Hepatocyte (in vitro differentiated cells): ENCODE measurements around the gene CARMIL1. TPM values are rescaled to one million over a fixed set of nuclear protein-coding genes. Genes with fewer than 3 reads are reported as not detected.

Experiments used
- DNase-seq: peaks from one replicate; pipeline ENCODE4 v3.0.0-alpha.2; 2016; ENCODE audit warnings: low spot score
- H2AFZ ChIP-seq: fragments of 200-600 bp; sonication (generic); 2 replicates; pipeline ENCODE4 v1.6.0; 2016; ENCODE audit warnings: antibody characterized with exemption, mild to moderate bottlenecking
- H3K27ac ChIP-seq: fragments of 200-600 bp; sonication (generic); 2 replicates; pipeline ENCODE4 v1.5.1; 2016; ENCODE audit warnings: mild to moderate bottlenecking
- H3K27me3 ChIP-seq: fragments of 200-600 bp; sonication (generic); 2 replicates; pipeline ENCODE4 v1.6.1; 2016
- H3K36me3 ChIP-seq: fragments of 200-600 bp; sonication (generic); replicated peaks from 2 replicates; pipeline ENCODE4 v1.5.1; 2016; ENCODE audit warnings: low read depth; ENCODE audit not compliant: insufficient read depth
- H3K4me1 ChIP-seq: fragments of 200-600 bp; sonication (generic); 2 replicates; pipeline ENCODE4 v1.5.1; 2016; ENCODE audit warnings: mild to moderate bottlenecking, moderate library complexity; ENCODE audit not compliant: insufficient read depth
- H3K4me2 ChIP-seq: fragments of 200-600 bp; sonication (generic); 2 replicates; pipeline ENCODE4 v1.6.0; 2016
- H3K4me3 ChIP-seq: fragments of 200-600 bp; sonication (generic); 2 replicates; pipeline ENCODE4 v1.5.1; 2016; ENCODE audit warnings: mild to moderate bottlenecking
- H3K79me2 ChIP-seq: fragments of 200-600 bp; sonication (generic); 2 replicates; pipeline ENCODE4 v1.6.0; 2017; ENCODE audit warnings: mild to moderate bottlenecking
- H3K9me2 ChIP-seq: fragments of 200-600 bp; sonication (generic); replicated peaks from 2 replicates; pipeline ENCODE4 v1.6.0; 2017; ENCODE audit warnings: mild to moderate bottlenecking; ENCODE audit not compliant: insufficient read depth
- H3K9me3 ChIP-seq: fragments of 200-600 bp; sonication (generic); 2 replicates; pipeline ENCODE4 v1.5.1; 2016; ENCODE audit warnings: low read depth, mild to moderate bottlenecking
- H4K20me1 ChIP-seq: fragments of 200-600 bp; sonication (generic); 2 replicates; pipeline ENCODE4 v1.6.0; 2016; ENCODE audit warnings: mild to moderate bottlenecking; ENCODE audit not compliant: insufficient read depth, poor library complexity, severe bottlenecking
- CTCF ChIP-seq: fragments of 200-600 bp; sonication (generic); IDR thresholded peaks from 2 replicates; pipeline ENCODE4 v1.5.1; 2016; ENCODE audit warnings: antibody characterized with exemption, mild to moderate bottlenecking; ENCODE audit not compliant: poor library complexity
- EZH2 ChIP-seq: fragments of 200-600 bp; sonication (generic); IDR thresholded peaks from 2 replicates; pipeline ENCODE4 v1.6.1; 2016; ENCODE audit warnings: antibody characterized with exemption, mild to moderate bottlenecking, borderline replicate concordance
- EZH2phosphoT487 ChIP-seq: fragments of 200-600 bp; sonication (generic); IDR thresholded peaks from one replicate; pipeline ENCODE4 v1.6.1; 2018; ENCODE audit warnings: antibody characterized with exemption, mild to moderate bottlenecking, low read depth, moderate library complexity; ENCODE audit not compliant: unreplicated experiment, severe bottlenecking
- WGBS: methylation state at CpG from one replicate; pipeline ENCODE4 v1.1.6; 2016; ENCODE audit warnings: low lambda C conversion rate; ENCODE audit errors: missing lambda C conversion rate; 5-methylcytosine and 5-hydroxymethylcytosine counted together
- polyA plus RNA-seq: library from polyadenylated mRNA; unstranded; fragments of >200 nt; fragmentation: Nextera tagmentation; extraction: Ambion mirVana; gene quantifications from 2 replicates; pipeline ENCODE4 v1.2.1, GENCODE V29; 2016
- total RNA-seq: library from RNA; depleted of rRNA; stranded (reverse); fragments of >200 nt; gene quantifications from 2 replicates; pipeline ENCODE4 v1.2.3, GENCODE V29; 2014

The CARMIL1 gene
- total and polyA plus RNA-seq, 2 experiments from 2014 or later = 19.5 to 40.6 TPM

- WGBS = 93% methylated on average over 6 of the region's 6 CpGs
- no peak overlapping the region for H2AFZ ChIP-seq
- no peaks in the 10 kb centered on the region for H3K27me3 ChIP-seq
- H3K9me3 ChIP-seq = no peaks in the 10 kb centered on the region
- no peaks in the 10 kb centered on the region for H3K9me2 ChIP-seq
- H3K4me3 ChIP-seq = no peak overlapping the region
- H3K4me1 ChIP-seq = no peaks in the 10 kb centered on the region
- no peak for DNase-seq
- peaks cover 16% of the 10 kb centered on the region for H3K79me2 ChIP-seq
- H3K27ac ChIP-seq = no peak overlapping the region
- no peak overlapping the region for H3K4me2 ChIP-seq
- H4K20me1 ChIP-seq = no peaks in the 10 kb centered on the region
- TF ChIP-seq EZH2 = no peak
- TF ChIP-seq CTCF = no peak
- no peak for TF ChIP-seq EZH2phosphoT487
- no peaks in the 10 kb centered on the region for H3K36me3 ChIP-seq
These were observed 156.3 kb downstream of the CARMIL1 start for GRCh38 chr6:25435416-25435985.

- Histone ChIP-seq H2AFZ (no peak overlapping the region), H3K4me2 (no peak overlapping the region), H4K20me1 (no peaks in the 10 kb centered on the region), H3K9me3 (no peaks in the 10 kb centered on the region), H3K27ac (no peak overlapping the region), H3K4me1 (no peaks in the 10 kb centered on the region), H3K79me2 (peaks cover 14% of the 10 kb centered on the region), H3K9me2 (no peaks in the 10 kb centered on the region), H3K36me3 (no peaks in the 10 kb centered on the region), H3K27me3 (no peaks in the 10 kb centered on the region), H3K4me3 (no peak overlapping the region)
- WGBS = 93% methylated on average over 4 of the region's 4 CpGs
- no peak for DNase-seq
- TF ChIP-seq CTCF (no peak), EZH2phosphoT487 (no peak), EZH2 (no peak)
These were observed 157.6 kb downstream of the CARMIL1 start for GRCh38 chr6:25436760-25437159.

GRCh38 chr6:25439368-25439767 lies 160.2 kb downstream of the CARMIL1 start:
- H3K4me3 ChIP-seq = no peak overlapping the region
- H4K20me1 ChIP-seq = no peaks in the 10 kb centered on the region
- H3K79me2 ChIP-seq = peaks cover 7% of the 10 kb centered on the region
- 81% methylated on average over 1 of the region's 1 CpG for WGBS
- no peaks in the 10 kb centered on the region for H3K9me2 ChIP-seq
- no peaks in the 10 kb centered on the region for H3K36me3 ChIP-seq
- no peak overlapping the region for H2AFZ ChIP-seq
- H3K4me1 ChIP-seq = no peaks in the 10 kb centered on the region
- DNase-seq = no peak
- no peak overlapping the region for H3K4me2 ChIP-seq
- no peaks in the 10 kb centered on the region for H3K27me3 ChIP-seq
- H3K27ac ChIP-seq = no peak overlapping the region
- no peaks in the 10 kb centered on the region for H3K9me3 ChIP-seq
- TF ChIP-seq EZH2 (no peak), CTCF (no peak)
